Measurements from ENCODE around the gene NCOA7.

Gene NCOA7

GRCh38 chr6:125819535-125820326 is 29.0 kb downstream of the NCOA7 start:
- no peak for DNase-seq (ENCODE audit: low read depth)
- TF ChIP-seq CTCF (conservative IDR thresholded peaks at IDR 0.05; ENCODE audit: low read depth, low read length): no peak
- H3K4me3 ChIP-seq (ENCODE audit: low read depth, low read length): no peak overlapping the region

GRCh38 chr6:125821825-125822281 is 31.1 kb downstream of the NCOA7 start:
- no peak for DNase-seq (ENCODE audit: low read depth)
- no peak for TF ChIP-seq CTCF (conservative IDR thresholded peaks at IDR 0.05; ENCODE audit: low read depth, low read length)

GRCh38 chr6:125823180-125823579 is 32.4 kb downstream of the NCOA7 start:
- no peak overlapping the region for H3K4me3 ChIP-seq (ENCODE audit: low read depth, low read length)
- TF ChIP-seq CTCF (conservative IDR thresholded peaks at IDR 0.05; ENCODE audit: low read depth, low read length): no peak
- DNase-seq (ENCODE audit: low read depth): no peak

More at GRCh38 chr6:125821825-125822281, 31.1 kb downstream of the NCOA7 start:
- H3K4me3 ChIP-seq (ENCODE audit: low read depth, low read length): no peak overlapping the region

GRCh38 chr6:125824946-125825771 is 34.4 kb downstream of the NCOA7 start:
- DNase-seq (ENCODE audit: low read depth): no peak

GRCh38 chr6:125826695-125827463 is 36.1 kb downstream of the NCOA7 start:
- no peak overlapping the region for H3K4me3 ChIP-seq (ENCODE audit: low read depth, low read length)
- DNase-seq (ENCODE audit: low read depth): no peak
- TF ChIP-seq CTCF (conservative IDR thresholded peaks at IDR 0.05; ENCODE audit: low read depth, low read length): no peak

More at GRCh38 chr6:125824946-125825771, 34.4 kb downstream of the NCOA7 start:
- TF ChIP-seq CTCF (conservative IDR thresholded peaks at IDR 0.05; ENCODE audit: low read depth, low read length): no peak
- H3K4me3 ChIP-seq (ENCODE audit: low read depth, low read length): no peak overlapping the region

- H3K4me3 ChIP-seq (ENCODE audit: low read depth, low read length): no peak overlapping the region
- no peak for DNase-seq (ENCODE audit: low read depth)
- no peak for TF ChIP-seq CTCF (conservative IDR thresholded peaks at IDR 0.05; ENCODE audit: low read depth, low read length)
Observed at GRCh38 chr6:125827788-125828320, 37.1 kb downstream of the NCOA7 start.
